A549 treated with RU486 at 1 μM for 4 hours (cell line): ENCODE results near the gene PCNX2. TPM values are rescaled to one million over a fixed set of nuclear protein-coding genes. Genes with fewer than 3 reads are reported as not detected.

Experiments
- total RNA-seq: library from RNA; stranded (reverse); fragments of 200-300 nt; extraction: Qiagen RNA extraction; gene quantifications from 5 replicates; pipeline ENCODE4 v1.2.3, GENCODE V29; 2022; ENCODE audit warnings: low read depth

Gene PCNX2
- 9.3 to 12.5 TPM (median 10.6 TPM) in 5 replicates for total RNA-seq

GRCh38 chr1:233295237-233295974, at the start of gene PCNX2:
TSS of gene PCNX2 (minus strand) at chr1:233295725. CDS start at chr1:233295478, 247 bp downstream.

GRCh38 chr1:233327651-233328141, 32.2 kb upstream of the PCNX2 start, which contains the start of gene MAP3K21:
TSS of gene MAP3K21 (plus strand) at chr1:233327724. CDS start at chr1:233328029, 305 bp downstream.

GRCh38 chr1:232950197-232951176, 345.0 kb downstream of the PCNX2 start, which contains the start of gene NTPCR:
TSS of gene NTPCR (plus strand) at chr1:232950611. CDS start at chr1:232950711, 100 bp downstream.

Other genes with a start within 250 kb of the PCNX2 start
- 6.0 to 12.9 TPM (median 12.1 TPM) in 5 replicates for gene MAP3K21, start 32.0 kb upstream of the PCNX2 start, total RNA-seq